Measurements from ENCODE around the gene IFNA13.
A peak's percentile ranks its signal among the peaks of the same experiment; 100 is the strongest.

IFNA13 gene

DNA sequence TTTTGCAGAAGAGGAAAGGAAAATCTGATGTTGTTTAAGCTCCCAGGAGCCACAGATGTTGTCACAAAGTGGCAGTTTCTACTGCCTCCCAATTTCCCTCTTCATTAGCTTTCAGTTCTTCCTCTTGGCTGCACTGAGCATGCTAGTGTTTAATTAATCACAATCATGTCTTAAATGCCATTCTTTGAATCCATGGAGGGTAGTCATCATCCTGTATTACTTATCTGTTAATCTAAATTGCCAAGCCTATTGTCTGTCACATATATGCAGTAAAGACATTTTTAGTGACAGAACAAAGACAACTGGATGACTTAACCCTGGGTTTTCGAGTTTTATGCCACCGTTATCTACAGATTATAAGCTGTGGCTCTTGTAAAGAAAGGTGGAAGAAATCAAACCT, 47.4 kb downstream of the IFNA13 start:
- TF ChIP-seq, protein P1, sequence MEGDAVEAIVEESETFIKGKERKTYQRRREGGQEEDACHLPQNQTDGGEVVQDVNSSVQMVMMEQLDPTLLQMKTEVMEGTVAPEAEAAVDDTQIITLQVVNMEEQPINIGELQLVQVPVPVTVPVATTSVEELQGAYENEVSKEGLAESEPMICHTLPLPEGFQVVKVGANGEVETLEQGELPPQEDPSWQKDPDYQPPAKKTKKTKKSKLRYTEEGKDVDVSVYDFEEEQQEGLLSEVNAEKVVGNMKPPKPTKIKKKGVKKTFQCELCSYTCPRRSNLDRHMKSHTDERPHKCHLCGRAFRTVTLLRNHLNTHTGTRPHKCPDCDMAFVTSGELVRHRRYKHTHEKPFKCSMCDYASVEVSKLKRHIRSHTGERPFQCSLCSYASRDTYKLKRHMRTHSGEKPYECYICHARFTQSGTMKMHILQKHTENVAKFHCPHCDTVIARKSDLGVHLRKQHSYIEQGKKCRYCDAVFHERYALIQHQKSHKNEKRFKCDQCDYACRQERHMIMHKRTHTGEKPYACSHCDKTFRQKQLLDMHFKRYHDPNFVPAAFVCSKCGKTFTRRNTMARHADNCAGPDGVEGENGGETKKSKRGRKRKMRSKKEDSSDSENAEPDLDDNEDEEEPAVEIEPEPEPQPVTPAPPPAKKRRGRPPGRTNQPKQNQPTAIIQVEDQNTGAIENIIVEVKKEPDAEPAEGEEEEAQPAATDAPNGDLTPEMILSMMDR (IDR thresholded peaks at IDR 0.05; ENCODE audit: low read depth, low read length): no peak
- no peak for DNase-seq (ENCODE audit: low read depth in 2 of 2)
- H3K4me3 ChIP-seq (replicated peaks in 1 of 2; ENCODE audit: low read depth in 2 of 2, low read length in 2 of 2): no peak overlapping the region

DNA sequence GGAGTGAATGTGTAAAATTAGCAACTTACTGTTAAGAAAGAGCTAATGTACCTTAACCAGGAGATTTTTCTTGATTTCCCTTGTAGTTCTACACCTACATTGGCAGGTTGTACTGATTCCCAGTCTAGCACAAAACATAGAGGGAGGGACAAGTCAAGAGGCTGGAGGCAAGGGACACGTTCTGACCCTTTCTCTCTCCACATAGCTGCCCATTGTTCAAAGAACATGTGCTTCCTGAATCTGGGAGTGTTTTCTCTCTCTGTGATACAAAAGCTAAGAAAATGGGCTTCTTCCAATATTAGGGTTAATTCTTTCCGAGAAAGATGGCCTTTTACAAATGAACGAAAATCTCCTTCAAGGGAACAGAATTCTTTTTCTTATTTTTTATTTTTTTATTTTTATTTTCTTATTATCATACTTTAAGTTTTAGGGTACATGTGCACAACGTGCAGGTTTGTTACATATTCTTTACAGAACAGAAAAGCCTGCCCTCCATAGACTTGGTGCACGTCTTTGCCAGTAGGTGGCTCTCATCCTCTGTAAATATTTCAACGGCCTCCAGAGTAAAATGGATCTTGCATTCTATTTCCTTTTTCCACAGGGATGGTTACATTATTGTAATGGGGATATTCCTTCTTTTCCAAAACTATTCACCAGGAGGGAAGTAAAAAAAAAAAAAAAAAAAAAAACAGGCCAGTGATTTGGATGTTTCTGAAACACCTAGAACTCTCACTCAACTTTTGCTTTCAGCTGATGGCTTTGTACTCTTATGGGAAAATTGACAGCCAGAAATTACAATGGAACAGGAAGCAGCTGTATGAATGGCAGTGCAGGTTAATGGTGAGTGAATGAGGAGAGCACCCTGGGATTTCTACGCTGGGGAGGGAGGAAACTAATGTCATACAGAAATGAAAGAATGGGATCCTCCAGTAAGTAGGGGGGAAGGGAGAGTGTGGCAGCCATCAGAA, 49.6 kb downstream of the IFNA13 start:
- no peak overlapping the region for H3K4me3 ChIP-seq (replicated peaks in 1 of 2; ENCODE audit: low read depth in 2 of 2, low read length in 2 of 2)
- TF ChIP-seq, protein P1 (IDR thresholded peaks at IDR 0.05; ENCODE audit: low read depth, low read length): peak; percentile 75
- peak; percentile 68 to 71 for DNase-seq (ENCODE audit: low read depth in 2 of 2)
